ENCODE measurements around the gene CCL27.

Gene CCL27

DNA sequence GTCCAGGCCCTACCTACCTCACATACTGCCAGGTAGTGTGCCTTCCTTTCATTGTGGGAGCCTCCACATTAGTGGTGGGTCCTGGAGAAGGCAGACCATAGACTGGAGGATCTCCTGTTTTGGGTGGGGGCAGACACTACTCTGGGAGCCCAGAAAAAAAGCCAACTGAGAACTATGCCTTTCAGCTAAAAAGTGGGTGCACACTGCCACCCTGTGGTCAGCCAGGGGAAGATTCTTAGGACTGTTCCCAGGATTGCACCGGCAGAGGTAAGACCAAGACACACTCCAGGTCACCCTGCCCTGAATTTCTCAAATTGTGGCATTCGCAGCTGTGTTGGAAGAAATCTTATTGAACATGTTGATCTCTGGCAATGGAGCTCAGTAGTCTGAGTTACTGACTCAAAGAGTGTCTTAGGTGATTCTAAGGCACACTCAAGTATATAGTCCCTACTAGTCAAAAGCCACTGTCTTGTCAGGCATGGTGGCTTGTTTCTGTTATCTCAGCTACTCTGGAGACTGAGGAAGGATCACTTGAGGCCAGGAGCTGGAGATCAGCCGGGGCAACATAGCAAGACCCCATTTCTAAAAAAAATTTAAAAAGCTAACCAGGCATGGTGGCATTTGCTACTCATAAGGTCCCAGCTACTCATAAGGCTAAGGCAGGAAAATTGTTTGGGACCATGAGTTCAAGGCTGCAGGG, 28.5 kb downstream of the CCL27 start:
- H3K4me3 ChIP-seq (ENCODE audit: low read depth, low read length) = no peak overlapping the region
- TF ChIP-seq CTCF (IDR thresholded peaks at IDR 0.05; ENCODE audit: borderline replicate concordance, insufficient read depth, low read depth, low read length) = peak; percentile 80

DNA sequence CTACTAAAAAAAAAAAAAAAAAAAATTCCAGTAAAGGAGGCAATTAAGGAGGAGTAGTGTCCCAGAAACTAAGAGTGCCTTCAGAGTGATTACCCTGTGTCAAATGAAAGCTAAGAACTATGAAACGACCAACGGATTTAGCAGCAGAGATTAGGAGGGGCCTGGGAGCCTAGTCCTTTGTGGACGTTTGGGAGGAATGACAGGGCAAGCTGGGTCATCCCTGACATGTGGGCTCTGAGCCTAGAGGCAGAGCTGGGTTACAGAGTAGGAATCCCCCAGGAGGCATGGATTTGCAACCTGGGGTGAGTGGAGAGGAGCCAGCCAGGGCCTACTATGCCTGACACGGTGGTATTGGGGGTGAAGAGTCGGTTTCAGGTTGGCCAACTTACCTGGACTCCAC, 29.3 kb downstream of the CCL27 start:
- H3K4me3 ChIP-seq (ENCODE audit: low read depth, low read length) = no peak overlapping the region
- TF ChIP-seq CTCF (IDR thresholded peaks at IDR 0.05; ENCODE audit: borderline replicate concordance, insufficient read depth, low read depth, low read length) = no peak

DNA sequence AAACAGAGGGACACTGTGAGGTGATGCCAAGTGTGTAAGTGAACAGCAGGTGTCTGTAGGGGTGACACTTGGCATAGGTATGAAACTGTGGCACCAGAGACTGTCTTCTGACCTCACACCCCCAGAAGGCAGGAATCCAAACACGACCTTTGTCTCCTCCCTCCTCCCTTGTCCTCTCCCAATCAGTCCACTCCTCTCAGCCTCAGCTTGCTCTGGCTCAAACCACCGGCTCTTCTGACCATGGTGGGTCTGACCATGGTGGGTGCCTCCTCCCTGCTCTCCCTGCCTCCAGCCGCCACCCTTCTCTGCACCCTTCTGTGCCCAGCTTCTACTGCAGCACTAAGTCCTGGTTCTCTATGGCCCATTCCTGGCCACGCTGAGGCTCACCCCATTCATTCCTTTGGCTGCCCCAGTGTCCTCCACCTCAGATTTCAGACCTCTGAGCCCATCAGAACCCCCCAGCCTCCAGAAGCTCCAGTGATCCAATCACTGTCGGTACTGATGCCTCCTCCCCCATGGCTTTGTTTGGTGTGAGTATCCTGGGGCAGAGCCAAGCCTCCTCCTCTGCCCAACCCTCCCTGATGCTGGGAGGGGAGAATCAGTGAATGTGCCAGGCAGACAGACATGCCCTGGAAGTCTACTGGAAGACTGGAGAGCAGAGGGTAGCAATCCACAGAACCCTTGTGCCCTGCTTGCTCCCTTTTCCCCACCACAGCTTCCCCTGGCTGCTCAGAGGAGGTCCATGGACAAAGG, 31.9 kb downstream of the CCL27 start:
- TF ChIP-seq CTCF (IDR thresholded peaks at IDR 0.05; ENCODE audit: borderline replicate concordance, insufficient read depth, low read depth, low read length) = no peak
- no peak overlapping the region for H3K4me3 ChIP-seq (ENCODE audit: low read depth, low read length)

- no peak overlapping the region for H3K4me3 ChIP-seq (ENCODE audit: low read depth, low read length)
- TF ChIP-seq CTCF (IDR thresholded peaks at IDR 0.05; ENCODE audit: borderline replicate concordance, insufficient read depth, low read depth, low read length) = no peak
These were observed 33.0 kb downstream of the CCL27 start for GRCh38 chr9:34629491-34629808.

DNA sequence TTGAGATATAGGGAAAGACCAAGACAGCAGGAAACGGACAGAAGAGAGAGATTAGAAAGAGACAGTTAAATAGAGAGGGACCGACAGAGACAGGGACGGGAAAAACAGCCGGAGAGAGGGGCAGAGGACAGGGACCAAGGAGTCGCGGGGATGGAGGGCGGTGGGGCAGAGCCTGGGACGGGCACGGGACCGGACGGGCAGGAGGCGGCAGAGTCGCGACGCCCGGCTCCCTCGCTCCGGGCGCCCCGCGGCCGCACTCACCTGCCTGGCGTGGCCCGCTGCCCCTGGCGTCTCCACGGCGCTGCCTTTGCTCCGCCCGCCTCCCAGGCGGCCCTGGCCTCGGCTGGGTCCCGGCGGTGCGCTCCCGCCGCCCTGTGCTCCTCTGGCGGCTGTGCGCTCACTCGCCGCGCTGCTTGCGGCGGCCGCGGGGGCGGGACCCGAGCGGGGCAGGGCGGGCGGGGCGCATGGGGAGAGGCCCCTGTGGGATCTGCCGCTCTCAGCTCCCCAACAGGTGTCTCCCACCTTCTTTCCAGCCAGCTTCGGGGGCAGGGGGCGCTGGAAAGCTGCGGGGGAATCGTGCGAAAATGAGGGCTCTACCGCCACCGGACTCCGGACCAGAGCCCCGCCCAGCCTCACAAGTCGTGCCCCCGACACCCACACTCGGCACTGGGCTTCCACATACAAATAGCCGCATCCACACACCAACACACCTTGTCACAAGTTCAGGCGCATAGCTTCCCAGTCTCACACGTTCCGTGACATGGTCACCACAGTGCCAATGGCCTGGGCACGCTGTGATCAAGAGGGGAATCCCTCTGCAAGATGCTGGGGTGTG, 33.6 kb downstream of the CCL27 start, which contains the start of gene ARID3C:
Gene ARID3C (minus strand): TSS at position 411 of the 835 bp plus-strand sequence. CDS start 1,052 bp downstream, outside the sequence.
- H3K4me3 ChIP-seq (ENCODE audit: low read depth, low read length) = peak within 1 kb of the TSS; percentile 15
- TF ChIP-seq CTCF (IDR thresholded peaks at IDR 0.05; ENCODE audit: borderline replicate concordance, insufficient read depth, low read depth, low read length) = no peak

DNA sequence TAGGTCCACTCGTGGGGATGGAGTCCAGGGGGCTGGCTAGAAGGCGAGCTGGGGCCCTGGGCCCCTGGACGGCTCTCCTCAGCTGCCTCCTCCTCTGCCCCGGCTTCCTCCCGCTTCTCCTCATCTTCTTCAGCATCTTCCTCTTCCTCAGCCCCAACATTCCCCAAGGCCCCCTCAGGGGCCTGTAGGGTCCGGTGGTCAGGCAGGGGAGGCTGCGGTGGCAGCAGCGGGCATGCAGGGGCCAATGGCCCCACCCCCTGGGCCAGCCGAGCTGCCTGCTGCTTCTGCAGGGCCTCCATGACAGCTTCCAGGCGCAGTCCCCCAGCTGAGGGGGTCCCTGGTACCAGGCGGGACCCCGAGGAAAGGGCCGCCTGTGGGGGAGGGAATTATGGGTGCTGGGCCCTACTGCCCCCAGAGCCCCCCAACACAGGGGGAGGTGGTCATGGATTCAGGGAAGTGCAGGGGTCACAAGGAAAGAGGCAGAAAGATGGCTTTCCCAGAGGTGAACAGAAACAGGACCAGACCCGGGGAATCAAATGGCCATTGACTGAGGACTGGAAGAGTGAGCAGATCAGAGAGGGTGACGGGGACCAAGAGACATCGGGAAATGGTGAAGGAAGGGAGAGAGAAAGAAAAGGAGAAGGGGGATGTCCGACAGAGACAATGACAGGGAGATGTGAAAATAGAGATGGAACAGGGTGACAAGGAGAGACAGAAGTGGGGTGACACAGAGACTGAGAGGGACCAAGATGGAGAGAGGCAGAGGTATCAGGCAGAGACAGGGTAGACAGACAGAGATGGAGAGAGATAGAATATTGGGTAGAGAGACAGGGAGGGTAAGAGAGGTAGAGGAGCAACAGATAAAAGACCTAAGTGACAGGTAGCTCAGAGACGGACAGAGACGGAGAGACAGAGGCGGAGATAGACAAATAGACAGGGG, 34.5 kb downstream of the CCL27 start:
- no peak overlapping the region for H3K4me3 ChIP-seq (ENCODE audit: low read depth, low read length)
- no peak for TF ChIP-seq CTCF (IDR thresholded peaks at IDR 0.05; ENCODE audit: borderline replicate concordance, insufficient read depth, low read depth, low read length)
